K562 (cell line): Measurements from ENCODE around the gene MRPS35. TPM values are rescaled to one million over a fixed set of nuclear protein-coding genes. Genes with fewer than 3 reads are reported as not detected.

ENCODE experiments used
- DMBX1 ChIP-seq: fragments of 250-450 bp; sonication (Bioruptor Pico); IDR thresholded peaks from 2 replicates; pipeline ENCODE4 v1.8.0; 2022; ENCODE audit warnings: inconsistent platforms, mild to moderate bottlenecking, moderate library complexity, borderline replicate concordance
- EHMT2 ChIP-seq: fragments of 450-650 bp; IDR thresholded peaks from 2 replicates; pipeline ENCODE4 v1.6.1; 2018; ENCODE audit warnings: antibody characterized with exemption
- FOXP1 ChIP-seq: sonication (generic); formaldehyde crosslinking; IDR thresholded peaks from 2 replicates; pipeline ENCODE4 v1.8.0; 2022; ENCODE audit warnings: mild to moderate bottlenecking, missing genetic modification reagents
- HMGN3 ChIP-seq: IDR thresholded peaks from 2 replicates; pipeline ENCODE4 v1.6.1; 2011; ENCODE audit warnings: borderline replicate concordance, low read depth, mild to moderate bottlenecking, mixed read lengths, low read length; ENCODE audit not compliant: insufficient read length; ENCODE audit errors: extremely low read depth
- POLR2H ChIP-seq: IDR thresholded peaks from 2 replicates; pipeline ENCODE4 v1.6.1; 2016; ENCODE audit warnings: missing genetic modification characterization, low read depth, mild to moderate bottlenecking, control low read depth, missing compliant biosample characterization, moderate library complexity
- PRPF4 ChIP-seq: fragments of 200-400 bp; formaldehyde crosslinking; IDR thresholded peaks from one replicate; pipeline ENCODE4 v1.6.1; 2017; ENCODE audit warnings: low read length, low read depth, mild to moderate bottlenecking; ENCODE audit not compliant: insufficient read depth, poor library complexity, severe bottlenecking
- SMARCE1 ChIP-seq: fragments of 450-650 bp; IDR thresholded peaks from 2 replicates; pipeline ENCODE4 v1.7.1; 2016; ENCODE audit warnings: mild to moderate bottlenecking
- SREBF2 ChIP-seq: sonication (generic); formaldehyde crosslinking; IDR thresholded peaks from 2 replicates; pipeline ENCODE4 v1.4.0; 2020; ENCODE audit warnings: mild to moderate bottlenecking, missing genetic modification reagents
- SRSF7 ChIP-seq: fragments of 200-400 bp; formaldehyde crosslinking; optimal IDR thresholded peaks from 2 replicates; pipeline ENCODE3; 2017; ENCODE audit warnings: mild to moderate bottlenecking, low read depth, low read length
- TBP ChIP-seq: optimal IDR thresholded peaks from 2 replicates; pipeline ENCODE3; 2011; ENCODE audit warnings: low read depth, low read length, improper control_type of control experiment
- TGIF2 ChIP-seq: sonication (generic); formaldehyde crosslinking; IDR thresholded peaks from 2 replicates; pipeline ENCODE4 v1.8.1; 2022; ENCODE audit warnings: mild to moderate bottlenecking, missing genetic modification reagents, moderate library complexity
- polyA plus RNA-seq, 8 experiments: library from polyadenylated mRNA; depleted of rRNA in 4 of 8; stranded (reverse) in 5 of 8; unstranded in 3 of 8; fragments of >200 nt; fragmentation: Nextera tagmentation in 2 of 8; fragmentation: Illumina TruSeq in 1 of 8; extraction: Ambion mirVana in 2 of 8; extraction: Trizol in 1 of 8; gene quantifications; 2 replicates each; pipeline versions ENCODE4 v1.2.1 to v1.2.3, GENCODE V29; 2011 to 2014; ENCODE audit warnings: inconsistent platforms in 1 of 8, missing spikeins in 1 of 8
- total RNA-seq, 7 experiments: library from RNA; depleted of rRNA in 6 of 7; stranded (reverse); fragments of >200 nt in 6 of 7; fragmentation: Illumina TruSeq in 2 of 7; extraction: Trizol in 2 of 7; gene quantifications; 2 replicates each; pipeline versions ENCODE4 v1.2.1 to v1.2.3, GENCODE V29; 2011 to 2021; ENCODE audit warnings: low replicate concordance in 1 of 7
- TF ChIP-seq, protein P1 (sequence below): sonication (generic); formaldehyde crosslinking; IDR thresholded peaks from 2 replicates; pipeline ENCODE4 v1.8.1; 2023; ENCODE audit warnings: mild to moderate bottlenecking, missing genetic modification reagents
- TF ChIP-seq, protein P2 (sequence below): fragments of 250-450 bp; sonication (Bioruptor Pico); IDR thresholded peaks from 2 replicates; pipeline ENCODE4 v1.6.1; 2021; ENCODE audit warnings: mild to moderate bottlenecking
- TF ChIP-seq, protein P3 (sequence below): fragments of 250-450 bp; sonication (Bioruptor Pico); IDR thresholded peaks from 2 replicates; pipeline ENCODE4 v1.5.0; 2021

The MRPS35 gene
- total and polyA plus RNA-seq, 9 of the 15 experiments (the other 6 are each of a cell fraction or from before 2014, with no cell fraction given), result 79.0 to 183 (median 114) TPM

DNA sequence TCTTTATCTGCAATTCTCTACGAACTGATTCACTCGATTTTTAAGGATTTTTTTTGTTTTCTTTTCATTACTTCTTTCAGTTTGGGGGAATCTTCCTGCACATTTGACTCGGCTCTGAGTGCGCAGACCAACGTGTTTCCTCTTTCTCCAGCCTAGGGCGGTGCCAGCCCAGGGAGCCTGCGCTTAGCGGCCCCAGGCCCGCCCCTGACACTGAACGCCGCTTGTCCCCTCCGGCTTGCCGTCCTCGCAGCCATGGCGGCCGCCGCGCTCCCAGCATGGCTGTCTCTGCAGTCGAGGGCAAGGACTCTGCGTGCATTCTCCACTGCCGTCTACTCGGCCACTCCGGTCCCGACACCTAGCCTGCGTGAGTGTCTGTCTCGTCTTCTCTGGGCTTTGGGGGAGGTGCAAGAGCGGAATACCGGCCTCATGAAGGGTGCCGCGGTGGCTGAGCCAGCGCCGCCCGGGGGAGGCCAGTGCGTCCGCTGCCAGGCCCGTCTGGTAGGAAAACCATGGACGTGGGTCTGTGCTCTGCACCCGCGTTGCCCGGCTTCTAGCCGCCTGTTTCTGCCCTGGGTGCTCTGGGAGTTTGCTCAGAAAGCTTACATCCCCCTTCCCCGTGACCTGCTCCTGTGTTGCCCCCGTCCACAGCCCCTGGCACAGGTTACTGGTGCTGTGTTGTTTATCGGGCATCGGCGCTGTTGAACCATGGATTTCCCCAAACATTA lies at the start of gene MRPS35 (continued):
- TF ChIP-seq, protein P1, sequence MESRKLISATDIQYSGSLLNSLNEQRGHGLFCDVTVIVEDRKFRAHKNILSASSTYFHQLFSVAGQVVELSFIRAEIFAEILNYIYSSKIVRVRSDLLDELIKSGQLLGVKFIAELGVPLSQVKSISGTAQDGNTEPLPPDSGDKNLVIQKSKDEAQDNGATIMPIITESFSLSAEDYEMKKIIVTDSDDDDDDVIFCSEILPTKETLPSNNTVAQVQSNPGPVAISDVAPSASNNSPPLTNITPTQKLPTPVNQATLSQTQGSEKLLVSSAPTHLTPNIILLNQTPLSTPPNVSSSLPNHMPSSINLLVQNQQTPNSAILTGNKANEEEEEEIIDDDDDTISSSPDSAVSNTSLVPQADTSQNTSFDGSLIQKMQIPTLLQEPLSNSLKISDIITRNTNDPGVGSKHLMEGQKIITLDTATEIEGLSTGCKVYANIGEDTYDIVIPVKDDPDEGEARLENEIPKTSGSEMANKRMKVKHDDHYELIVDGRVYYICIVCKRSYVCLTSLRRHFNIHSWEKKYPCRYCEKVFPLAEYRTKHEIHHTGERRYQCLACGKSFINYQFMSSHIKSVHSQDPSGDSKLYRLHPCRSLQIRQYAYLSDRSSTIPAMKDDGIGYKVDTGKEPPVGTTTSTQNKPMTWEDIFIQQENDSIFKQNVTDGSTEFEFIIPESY (CRISPR knock-in tag), result 0 out of 2 replicates have a peak, but pooled peaks have one; percentile 28
- TF ChIP-seq, protein P2, sequence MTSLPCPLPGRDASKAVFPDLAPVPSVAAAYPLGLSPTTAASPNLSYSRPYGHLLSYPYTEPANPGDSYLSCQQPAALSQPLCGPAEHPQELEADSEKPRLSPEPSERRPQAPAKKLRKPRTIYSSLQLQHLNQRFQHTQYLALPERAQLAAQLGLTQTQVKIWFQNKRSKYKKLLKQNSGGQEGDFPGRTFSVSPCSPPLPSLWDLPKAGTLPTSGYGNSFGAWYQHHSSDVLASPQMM (CRISPR knock-in tag), result no peak
- TF ChIP-seq PRPF4 (no peak), SREBF2 (CRISPR knock-in tag) (no peak), EHMT2 (peak; percentile 10; the same call in 1 of the 2 replicates), SMARCE1 (no peak), FOXP1 (CRISPR knock-in tag) (peak; percentile 83; the same call in 1 of the 2 replicates), SRSF7 (no peak), POLR2H (tag) (peak; percentile 70; the same call in 1 of the 2 replicates), HMGN3 (peak; percentile 89), TGIF2 (CRISPR knock-in tag) (peak; percentile 35; the same call in 1 of the 2 replicates), TBP (peak; percentile 91), DMBX1 (peak; percentile 53; the same call in 1 of the 2 replicates)
- TF ChIP-seq, protein P3, sequence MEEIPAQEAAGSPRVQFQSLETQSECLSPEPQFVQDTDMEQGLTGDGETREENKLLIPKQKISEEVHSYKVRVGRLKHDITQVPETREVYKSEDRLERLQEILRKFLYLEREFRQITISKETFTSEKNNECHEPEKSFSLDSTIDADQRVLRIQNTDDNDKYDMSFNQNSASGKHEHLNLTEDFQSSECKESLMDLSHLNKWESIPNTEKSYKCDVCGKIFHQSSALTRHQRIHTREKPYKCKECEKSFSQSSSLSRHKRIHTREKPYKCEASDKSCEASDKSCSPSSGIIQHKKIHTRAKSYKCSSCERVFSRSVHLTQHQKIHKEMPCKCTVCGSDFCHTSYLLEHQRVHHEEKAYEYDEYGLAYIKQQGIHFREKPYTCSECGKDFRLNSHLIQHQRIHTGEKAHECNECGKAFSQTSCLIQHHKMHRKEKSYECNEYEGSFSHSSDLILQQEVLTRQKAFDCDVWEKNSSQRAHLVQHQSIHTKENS (CRISPR knock-in tag), result no peak
